Stimulated activated CD4-positive, alpha-beta T cell treated with anti-CD3 and anti-CD28 coated beads, TNF-alpha, amount 100 ng/mL, for 1 hour (primary cell): ENCODE data around the gene C12orf54.
A peak's percentile ranks its signal among the peaks of the same experiment; 100 is the strongest.
"Not testable (repeated sequence)": the region's sequence is repeated elsewhere in the genome, so short reads cannot be mapped to it uniquely, and the experiment has no call there.

Experiments
- DNase-seq, 3 donors: peaks; one replicate each; pipeline ENCODE4 v3.0.0-alpha.2; 2020; ENCODE audit warnings: low read depth in 3 of 3, low spot score in 1 of 3

C12orf54 gene

GRCh38 chr12:48508987-48509386, 26.7 kb downstream of the C12orf54 start:
- DNase-seq, result no peak

GRCh38 chr12:48510111-48510510, 27.8 kb downstream of the C12orf54 start:
- DNase-seq, result no peak

GRCh38 chr12:48512855-48513254, 30.6 kb downstream of the C12orf54 start:
- DNase-seq, result no peak

DNA sequence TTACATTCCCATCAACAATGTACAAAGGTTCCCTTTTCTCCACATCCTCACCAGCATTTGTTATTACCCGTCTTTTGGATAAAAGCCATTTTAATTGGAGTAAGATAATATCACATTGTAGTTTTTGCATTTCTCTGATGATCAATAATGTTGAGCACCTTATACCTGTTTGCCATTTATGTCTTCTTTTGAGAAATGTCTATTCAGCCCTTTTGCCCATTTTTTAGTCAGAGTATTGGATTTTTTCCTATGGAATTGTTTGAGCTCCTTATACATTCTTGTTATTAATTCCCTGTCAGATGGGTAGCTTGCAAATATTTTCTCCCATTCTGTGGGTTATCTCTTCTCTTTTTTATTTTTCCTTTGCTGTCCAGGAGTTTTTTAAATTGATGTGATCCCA, 32.4 kb downstream of the C12orf54 start:
- DNase-seq, result no peak

DNA sequence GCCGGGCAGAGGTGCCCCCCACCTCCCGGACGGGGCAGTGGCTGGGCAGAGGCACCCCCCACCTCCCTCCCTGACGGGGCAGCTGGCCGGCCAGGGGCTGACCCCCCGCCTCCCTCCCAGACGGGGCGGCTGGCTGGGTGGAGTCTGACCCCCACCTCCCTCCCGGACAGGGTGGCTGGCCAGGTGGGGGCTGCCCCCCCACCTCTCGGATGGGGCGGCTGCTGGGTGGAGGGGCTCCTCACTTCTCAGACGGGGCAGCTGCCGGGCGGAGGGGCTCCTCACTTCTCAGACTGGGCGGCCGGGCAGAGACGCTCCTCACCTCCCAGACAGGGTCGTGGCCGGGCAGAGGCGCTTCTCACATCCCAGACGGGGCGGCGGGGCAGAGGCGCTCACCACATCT, 38.1 kb downstream of the C12orf54 start:
- not testable (repeated sequence) for DNase-seq

GRCh38 chr12:48525332-48525731, 43.0 kb downstream of the C12orf54 start, which contains the start of gene OR8S1:
TSS of gene OR8S1 (plus strand) at chr12:48525632. CDS start at chr12:48525632, 0 bp downstream.
- DNase-seq, result no peak

- DNase-seq, result no peak
These were observed 45.8 kb downstream of the C12orf54 start for GRCh38 chr12:48527891-48528670.

DNA sequence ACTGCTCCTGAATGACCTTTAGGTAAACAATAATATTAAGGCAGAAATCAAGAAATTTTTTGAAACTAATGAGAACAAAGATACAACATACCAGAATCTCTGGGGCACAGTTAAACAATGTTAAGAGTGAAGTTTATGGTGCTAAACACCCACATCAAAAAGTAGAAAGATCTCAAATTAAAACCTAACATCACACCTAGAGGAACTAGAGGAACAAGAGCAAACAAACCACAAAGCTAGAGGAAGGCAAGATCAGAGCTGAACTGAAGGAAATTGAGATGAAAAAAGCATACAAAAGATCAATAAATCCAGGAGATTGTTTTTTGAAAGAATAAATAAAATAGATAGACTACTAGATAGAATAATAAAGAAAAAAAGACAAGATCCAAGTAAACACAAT, 50.3 kb downstream of the C12orf54 start:
- no peak for DNase-seq

- no peak for DNase-seq
These were observed 54.3 kb downstream of the C12orf54 start for GRCh38 chr12:48536602-48537001.

GRCh38 chr12:48542300-48542928, 60.1 kb downstream of the C12orf54 start:
- DNase-seq, result peak in 2 of 3 donors; percentile 5 to 18

DNA sequence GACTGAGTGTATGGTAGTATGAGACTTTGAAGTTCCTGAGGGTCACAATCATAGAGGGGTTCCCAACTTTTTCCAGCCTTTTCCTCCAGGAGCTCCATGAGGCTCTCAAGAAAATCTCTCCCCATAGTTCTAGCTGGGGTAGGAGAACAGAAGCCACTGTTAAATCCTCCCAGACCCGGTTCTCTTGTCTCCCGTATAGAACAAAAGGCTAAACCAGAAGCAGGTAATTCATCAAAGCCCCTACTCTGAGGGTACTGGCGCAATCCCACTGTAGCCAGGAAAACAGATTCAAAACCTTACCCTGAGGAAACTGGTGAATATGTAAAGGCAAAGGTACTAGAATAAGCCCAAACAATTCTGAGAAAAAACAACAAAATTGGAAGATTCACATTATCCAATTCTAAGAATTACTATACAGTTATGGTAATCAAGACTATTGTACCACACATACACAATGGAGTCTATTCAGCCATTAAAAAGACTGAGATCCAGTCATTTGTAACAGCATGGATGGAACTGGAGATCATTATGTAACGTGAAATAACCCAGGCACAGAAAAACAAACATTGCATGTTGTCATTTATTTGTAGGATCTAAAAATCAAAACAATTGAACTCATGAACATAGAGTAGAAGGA, 63.7 kb downstream of the C12orf54 start:
- DNase-seq, result no peak
